Liver (tissue), 3 donors: ENCODE measurements around the gene CA10.

ENCODE experiments used
- EGR1 ChIP-seq, 2 donors: IDR thresholded peaks; 2 replicates each; pipeline ENCODE4 v1.6.1; 2016 to 2018; ENCODE audit warnings: antibody characterized with exemption in 2 of 2, low read depth in 2 of 2
- GABPA ChIP-seq, 2 donors: IDR thresholded peaks in 1 of 2; conservative IDR thresholded peaks in 1 of 2; 2 replicates each; pipeline ENCODE4 v1.6.1; 2016; ENCODE audit warnings: antibody characterized with exemption in 2 of 2, mild to moderate bottlenecking in 1 of 2, moderate library complexity in 1 of 2
- JUND ChIP-seq, 2 donors: IDR thresholded peaks; 2 replicates each; pipeline ENCODE4 v1.6.1; 2016; ENCODE audit warnings: antibody characterized with exemption in 2 of 2
- NR2F2 ChIP-seq: IDR thresholded peaks from 2 replicates; pipeline ENCODE4 v1.6.1; 2016; ENCODE audit warnings: antibody characterized with exemption
- RAD21 ChIP-seq, 2 donors: IDR thresholded peaks; 2 replicates each; pipeline ENCODE4 v1.6.1; 2016; ENCODE audit warnings: antibody characterized with exemption in 2 of 2, mild to moderate bottlenecking in 2 of 2
- RXRA ChIP-seq, 2 donors: IDR thresholded peaks; 2 replicates each; pipeline ENCODE4 v1.6.1; 2017 to 2018; ENCODE audit warnings: antibody characterized with exemption in 2 of 2, mild to moderate bottlenecking in 1 of 2
- SP1 ChIP-seq: IDR thresholded peaks from 2 replicates; pipeline ENCODE4 v1.6.1; 2018; ENCODE audit warnings: antibody characterized with exemption, mild to moderate bottlenecking
- TAF1 ChIP-seq: conservative IDR thresholded peaks from 2 replicates; pipeline ENCODE4 v1.6.1; 2016; ENCODE audit warnings: antibody characterized with exemption, mild to moderate bottlenecking
- YY1 ChIP-seq: IDR thresholded peaks from 2 replicates; pipeline ENCODE4 v1.6.1; 2016; ENCODE audit warnings: antibody characterized with exemption, mild to moderate bottlenecking
- TF ChIP-seq, protein P1 (sequence below): fragments of 150-350 bp; IDR thresholded peaks from 2 replicates; pipeline ENCODE4 v1.5.1; 2017; ENCODE audit warnings: improper control_type of control experiment, low read depth, low read length; ENCODE audit not compliant: missing input control
- TF ChIP-seq, protein P2 (sequence below): IDR thresholded peaks from 2 replicates; pipeline ENCODE4 v1.6.1; 2016; ENCODE audit warnings: antibody characterized with exemption
- TF ChIP-seq, protein P3 (sequence below): IDR thresholded peaks from 2 replicates; pipeline ENCODE4 v1.6.1; 2016; ENCODE audit warnings: antibody characterized with exemption, mild to moderate bottlenecking
- TF ChIP-seq, protein P4 (sequence below): IDR thresholded peaks from 2 replicates; pipeline ENCODE4 v1.6.1; 2016; ENCODE audit warnings: antibody characterized with exemption
- donor health status: healthy.
- donor health status: healthy.

DNA sequence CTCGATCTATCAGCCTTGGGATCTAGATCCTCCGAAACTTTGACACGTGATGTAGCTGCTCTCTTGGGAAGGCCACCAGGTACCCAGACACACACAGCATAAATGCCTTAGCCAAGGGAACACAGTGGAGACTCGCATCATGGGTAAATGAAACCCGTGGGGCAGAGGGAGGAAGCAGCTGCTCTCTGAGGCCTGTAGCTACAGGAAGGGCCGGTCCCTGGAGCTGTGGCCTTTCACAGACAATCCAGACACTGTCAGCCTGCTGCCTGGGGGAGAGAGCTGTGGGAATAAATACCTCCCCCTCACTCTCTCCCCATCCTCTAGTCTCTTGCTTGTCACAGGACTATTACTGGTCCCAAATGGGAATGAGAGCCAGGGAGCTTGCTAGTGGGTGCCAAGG lies 546.9 kb downstream of the CA10 start:
- TF ChIP-seq, protein P1, sequence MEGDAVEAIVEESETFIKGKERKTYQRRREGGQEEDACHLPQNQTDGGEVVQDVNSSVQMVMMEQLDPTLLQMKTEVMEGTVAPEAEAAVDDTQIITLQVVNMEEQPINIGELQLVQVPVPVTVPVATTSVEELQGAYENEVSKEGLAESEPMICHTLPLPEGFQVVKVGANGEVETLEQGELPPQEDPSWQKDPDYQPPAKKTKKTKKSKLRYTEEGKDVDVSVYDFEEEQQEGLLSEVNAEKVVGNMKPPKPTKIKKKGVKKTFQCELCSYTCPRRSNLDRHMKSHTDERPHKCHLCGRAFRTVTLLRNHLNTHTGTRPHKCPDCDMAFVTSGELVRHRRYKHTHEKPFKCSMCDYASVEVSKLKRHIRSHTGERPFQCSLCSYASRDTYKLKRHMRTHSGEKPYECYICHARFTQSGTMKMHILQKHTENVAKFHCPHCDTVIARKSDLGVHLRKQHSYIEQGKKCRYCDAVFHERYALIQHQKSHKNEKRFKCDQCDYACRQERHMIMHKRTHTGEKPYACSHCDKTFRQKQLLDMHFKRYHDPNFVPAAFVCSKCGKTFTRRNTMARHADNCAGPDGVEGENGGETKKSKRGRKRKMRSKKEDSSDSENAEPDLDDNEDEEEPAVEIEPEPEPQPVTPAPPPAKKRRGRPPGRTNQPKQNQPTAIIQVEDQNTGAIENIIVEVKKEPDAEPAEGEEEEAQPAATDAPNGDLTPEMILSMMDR: no peak
- TF ChIP-seq JUND (IDR thresholded peaks at IDR 0.05) (no peak), RAD21 (IDR thresholded peaks at IDR 0.05) (no peak), YY1 (no peak), GABPA (IDR thresholded peaks at IDR 0.05 in 1 of 2, conservative IDR thresholded peaks at IDR 0.05 in 1 of 2) (no peak), SP1 (no peak), RXRA (IDR thresholded peaks at IDR 0.05) (no peak), EGR1 (IDR thresholded peaks at IDR 0.05; ENCODE audit: low read depth in 2 of 2) (no peak), NR2F2 (no peak), TAF1 (no peak)
- TF ChIP-seq, protein P2, sequence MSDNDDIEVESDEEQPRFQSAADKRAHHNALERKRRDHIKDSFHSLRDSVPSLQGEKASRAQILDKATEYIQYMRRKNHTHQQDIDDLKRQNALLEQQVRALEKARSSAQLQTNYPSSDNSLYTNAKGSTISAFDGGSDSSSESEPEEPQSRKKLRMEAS: no peak
- TF ChIP-seq, protein P3, sequence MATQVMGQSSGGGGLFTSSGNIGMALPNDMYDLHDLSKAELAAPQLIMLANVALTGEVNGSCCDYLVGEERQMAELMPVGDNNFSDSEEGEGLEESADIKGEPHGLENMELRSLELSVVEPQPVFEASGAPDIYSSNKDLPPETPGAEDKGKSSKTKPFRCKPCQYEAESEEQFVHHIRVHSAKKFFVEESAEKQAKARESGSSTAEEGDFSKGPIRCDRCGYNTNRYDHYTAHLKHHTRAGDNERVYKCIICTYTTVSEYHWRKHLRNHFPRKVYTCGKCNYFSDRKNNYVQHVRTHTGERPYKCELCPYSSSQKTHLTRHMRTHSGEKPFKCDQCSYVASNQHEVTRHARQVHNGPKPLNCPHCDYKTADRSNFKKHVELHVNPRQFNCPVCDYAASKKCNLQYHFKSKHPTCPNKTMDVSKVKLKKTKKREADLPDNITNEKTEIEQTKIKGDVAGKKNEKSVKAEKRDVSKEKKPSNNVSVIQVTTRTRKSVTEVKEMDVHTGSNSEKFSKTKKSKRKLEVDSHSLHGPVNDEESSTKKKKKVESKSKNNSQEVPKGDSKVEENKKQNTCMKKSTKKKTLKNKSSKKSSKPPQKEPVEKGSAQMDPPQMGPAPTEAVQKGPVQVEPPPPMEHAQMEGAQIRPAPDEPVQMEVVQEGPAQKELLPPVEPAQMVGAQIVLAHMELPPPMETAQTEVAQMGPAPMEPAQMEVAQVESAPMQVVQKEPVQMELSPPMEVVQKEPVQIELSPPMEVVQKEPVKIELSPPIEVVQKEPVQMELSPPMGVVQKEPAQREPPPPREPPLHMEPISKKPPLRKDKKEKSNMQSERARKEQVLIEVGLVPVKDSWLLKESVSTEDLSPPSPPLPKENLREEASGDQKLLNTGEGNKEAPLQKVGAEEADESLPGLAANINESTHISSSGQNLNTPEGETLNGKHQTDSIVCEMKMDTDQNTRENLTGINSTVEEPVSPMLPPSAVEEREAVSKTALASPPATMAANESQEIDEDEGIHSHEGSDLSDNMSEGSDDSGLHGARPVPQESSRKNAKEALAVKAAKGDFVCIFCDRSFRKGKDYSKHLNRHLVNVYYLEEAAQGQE: no peak
- TF ChIP-seq, protein P4, sequence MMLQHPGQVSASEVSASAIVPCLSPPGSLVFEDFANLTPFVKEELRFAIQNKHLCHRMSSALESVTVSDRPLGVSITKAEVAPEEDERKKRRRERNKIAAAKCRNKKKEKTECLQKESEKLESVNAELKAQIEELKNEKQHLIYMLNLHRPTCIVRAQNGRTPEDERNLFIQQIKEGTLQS: no peak
